ENCODE data around the gene ZNF579. TPM values are rescaled to one million over a fixed set of nuclear protein-coding genes. Genes with fewer than 3 reads are reported as not detected.

ZNF579 gene
- polyA plus RNA-seq, 1 donor (not counting 4 experiments of a cell fraction or from before 2014, with no cell fraction given): 1.5 TPM

DNA sequence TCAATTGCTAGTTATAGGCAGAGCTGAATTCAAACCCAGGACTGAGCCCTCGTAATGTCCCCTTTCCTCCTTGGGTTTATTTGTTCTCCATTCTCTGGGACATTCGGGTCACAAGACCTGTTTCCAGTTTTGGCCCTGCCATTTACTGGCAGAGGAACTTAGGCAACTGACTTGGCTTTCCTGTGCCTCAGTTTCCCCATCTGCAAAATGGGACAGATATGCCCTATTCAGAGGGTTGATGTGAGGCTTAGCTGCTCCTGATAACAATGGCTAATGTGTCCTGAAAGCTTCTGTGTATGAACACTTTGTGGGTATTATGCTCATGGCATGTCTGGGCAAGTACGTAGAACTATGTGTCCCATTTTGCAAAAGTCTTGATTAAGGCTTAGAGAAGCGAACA is 20.4 kb upstream of the ZNF579 start:
- H3K9me3 ChIP-seq (ENCODE audit: control insufficient read depth, low read depth, low read length): no peaks in the 10 kb centered on the region
- DNase-seq (ENCODE audit: low read depth, low spot score) (no peak), FAIRE-seq (peak; percentile 90)
- TF ChIP-seq, protein P1, sequence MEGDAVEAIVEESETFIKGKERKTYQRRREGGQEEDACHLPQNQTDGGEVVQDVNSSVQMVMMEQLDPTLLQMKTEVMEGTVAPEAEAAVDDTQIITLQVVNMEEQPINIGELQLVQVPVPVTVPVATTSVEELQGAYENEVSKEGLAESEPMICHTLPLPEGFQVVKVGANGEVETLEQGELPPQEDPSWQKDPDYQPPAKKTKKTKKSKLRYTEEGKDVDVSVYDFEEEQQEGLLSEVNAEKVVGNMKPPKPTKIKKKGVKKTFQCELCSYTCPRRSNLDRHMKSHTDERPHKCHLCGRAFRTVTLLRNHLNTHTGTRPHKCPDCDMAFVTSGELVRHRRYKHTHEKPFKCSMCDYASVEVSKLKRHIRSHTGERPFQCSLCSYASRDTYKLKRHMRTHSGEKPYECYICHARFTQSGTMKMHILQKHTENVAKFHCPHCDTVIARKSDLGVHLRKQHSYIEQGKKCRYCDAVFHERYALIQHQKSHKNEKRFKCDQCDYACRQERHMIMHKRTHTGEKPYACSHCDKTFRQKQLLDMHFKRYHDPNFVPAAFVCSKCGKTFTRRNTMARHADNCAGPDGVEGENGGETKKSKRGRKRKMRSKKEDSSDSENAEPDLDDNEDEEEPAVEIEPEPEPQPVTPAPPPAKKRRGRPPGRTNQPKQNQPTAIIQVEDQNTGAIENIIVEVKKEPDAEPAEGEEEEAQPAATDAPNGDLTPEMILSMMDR (optimal IDR thresholded peaks at IDR 0.05 in 1 of 3, IDR thresholded peaks at IDR 0.05 in 1 of 3, conservative IDR thresholded peaks at IDR 0.05 in 1 of 3; ENCODE audit: extremely low read depth in 1 of 3, insufficient read depth in 2 of 3, low read length in 3 of 3): no peak
- TF ChIP-seq EZH2 (IDR thresholded peaks at IDR 0.05; ENCODE audit: low read length): no peak
- H2AFZ ChIP-seq (ENCODE audit: control insufficient read depth, low read length): peak overlapping the region; percentile 39
- H3K9ac ChIP-seq (ENCODE audit: control insufficient read depth, extremely low read depth, insufficient read depth, low read length): peak overlapping the region; percentile 95
- H3K27me3 ChIP-seq (ENCODE audit: control insufficient read depth, extremely low read depth, insufficient read depth, low read length): no peaks in the 10 kb centered on the region
- H3K4me1 ChIP-seq (ENCODE audit: control insufficient read depth, extremely low read depth, insufficient read depth, low read length): peaks cover 15% of the 10 kb centered on the region
- dilution Hi-C loops (cut with MboI; ENCODE audit: extremely low pct_ligation_motif_present, low sequenced_read_pairs): no loop called here
- peak overlapping the region; percentile 57 to 72 (median 60) for H3K4me3 ChIP-seq (ENCODE audit: control insufficient read depth in 2 of 3, extremely low read depth in 1 of 3, insufficient read depth in 2 of 3, low read depth in 1 of 3, low read length in 3 of 3)
- H3K36me3 ChIP-seq (ENCODE audit: control insufficient read depth in 2 of 2, extremely low read depth in 1 of 2, insufficient read depth in 2 of 2, low read length in 2 of 2): peaks cover 5 to 6% of the 10 kb centered on the region in 2 experiments
- H3K79me2 ChIP-seq (ENCODE audit: control insufficient read depth, insufficient read depth, low read length): peaks cover 2% of the 10 kb centered on the region
- no peaks in the 10 kb centered on the region for H3K9me1 ChIP-seq (ENCODE audit: control insufficient read depth, extremely low read depth, insufficient read depth, low read length)
- peak overlapping the region; percentile 85 for H3K4me2 ChIP-seq (ENCODE audit: control insufficient read depth, extremely low read depth, insufficient read depth, low read depth, low read length)
- peak overlapping the region; percentile 64 for H3K27ac ChIP-seq (ENCODE audit: control insufficient read depth, insufficient read depth, low read length)
- H4K20me1 ChIP-seq (ENCODE audit: control insufficient read depth, extremely low read depth, insufficient read depth, low read length): no peaks in the 10 kb centered on the region

DNA sequence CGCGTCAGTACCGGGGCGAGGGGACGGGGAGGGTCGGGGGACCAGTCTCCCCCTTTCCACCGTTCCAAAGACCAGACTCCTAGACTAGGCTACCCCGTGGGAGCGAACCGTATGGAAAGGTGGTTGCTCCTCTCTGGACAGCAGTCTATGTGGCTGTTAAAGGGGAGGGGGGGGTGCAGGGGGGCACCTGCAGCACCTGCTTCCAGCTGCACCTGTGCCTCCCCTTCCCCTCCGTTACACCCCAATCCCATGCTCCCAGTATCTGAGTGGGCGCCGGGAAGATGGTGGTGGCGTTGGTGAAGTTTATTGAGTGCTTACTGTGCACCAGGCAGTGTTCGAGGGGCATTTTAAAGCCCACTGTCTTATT is 20.0 kb upstream of the ZNF579 start:
- TF ChIP-seq EZH2 (IDR thresholded peaks at IDR 0.05; ENCODE audit: low read length): no peak
- TF ChIP-seq, protein P1 (optimal IDR thresholded peaks at IDR 0.05 in 1 of 3, IDR thresholded peaks at IDR 0.05 in 1 of 3, conservative IDR thresholded peaks at IDR 0.05 in 1 of 3; ENCODE audit: extremely low read depth in 1 of 3, insufficient read depth in 2 of 3, low read length in 3 of 3): no peak
- no peaks in the 10 kb centered on the region for H3K9me3 ChIP-seq (ENCODE audit: control insufficient read depth, low read depth, low read length)
- peaks cover under 1% of the 10 kb centered on the region for H3K79me2 ChIP-seq (ENCODE audit: control insufficient read depth, insufficient read depth, low read length)
- H3K4me1 ChIP-seq (ENCODE audit: control insufficient read depth, extremely low read depth, insufficient read depth, low read length): peaks cover 15% of the 10 kb centered on the region
- no peak overlapping the region for H2AFZ ChIP-seq (ENCODE audit: control insufficient read depth, low read length)
- H3K9me1 ChIP-seq (ENCODE audit: control insufficient read depth, extremely low read depth, insufficient read depth, low read length): no peaks in the 10 kb centered on the region
- DNase-seq (ENCODE audit: low read depth, low spot score): no peak
- peak overlapping the region; percentile 64 for H3K27ac ChIP-seq (ENCODE audit: control insufficient read depth, insufficient read depth, low read length)
- dilution Hi-C loops (cut with MboI; ENCODE audit: extremely low pct_ligation_motif_present, low sequenced_read_pairs): no loop called here
- H3K36me3 ChIP-seq (ENCODE audit: control insufficient read depth in 2 of 2, extremely low read depth in 1 of 2, insufficient read depth in 2 of 2, low read length in 2 of 2): peaks cover 5 to 8% of the 10 kb centered on the region in 2 experiments
- no peaks in the 10 kb centered on the region for H4K20me1 ChIP-seq (ENCODE audit: control insufficient read depth, extremely low read depth, insufficient read depth, low read length)
- peak overlapping the region; percentile 95 for H3K9ac ChIP-seq (ENCODE audit: control insufficient read depth, extremely low read depth, insufficient read depth, low read length)
- FAIRE-seq: no peak
- H3K4me3 ChIP-seq (ENCODE audit: control insufficient read depth in 2 of 3, extremely low read depth in 1 of 3, insufficient read depth in 2 of 3, low read depth in 1 of 3, low read length in 3 of 3): peak overlapping the region; percentile 57 to 72 (median 60)
- peak overlapping the region; percentile 85 for H3K4me2 ChIP-seq (ENCODE audit: control insufficient read depth, extremely low read depth, insufficient read depth, low read depth, low read length)
- H3K27me3 ChIP-seq (ENCODE audit: control insufficient read depth, extremely low read depth, insufficient read depth, low read length): no peaks in the 10 kb centered on the region
